ENCODE data around the gene RNF168. TPM values are rescaled to one million over a fixed set of nuclear protein-coding genes. Genes with fewer than 3 reads are reported as not detected.
A peak's percentile ranks its signal among the peaks of the same experiment; 100 is the strongest.
"Not testable (repeated sequence)": the region's sequence is repeated elsewhere in the genome, so short reads cannot be mapped to it uniquely, and the experiment has no call there.

The RNF168 gene
- total RNA-seq, 1 donor from 2014 or later = 21.3 TPM

DNA sequence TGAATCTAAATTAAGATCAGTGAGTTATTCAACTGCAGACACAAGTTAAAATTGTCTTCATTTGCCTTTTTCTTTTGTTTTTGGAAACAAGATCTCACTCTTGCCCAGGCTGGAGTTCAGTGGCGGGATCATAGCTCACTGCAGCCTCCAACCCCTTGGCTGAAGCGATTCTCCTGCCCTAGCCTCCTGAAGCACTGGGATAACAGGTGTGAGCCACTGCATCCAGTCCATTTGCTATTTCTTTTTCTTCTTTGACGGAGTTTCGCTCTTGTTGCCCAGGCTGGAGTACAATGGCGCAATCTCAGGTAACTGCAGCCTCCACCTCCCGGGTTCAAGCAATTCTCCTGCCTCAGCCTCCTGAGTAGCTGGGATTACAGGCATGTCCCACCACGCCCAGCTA, 10.3 kb downstream of the RNF168 start:
- intact Hi-C loops (cut with DNase I) = no loop called here
- ATAC-seq (ENCODE audit: poor library complexity) (no peak), DNase-seq (no peak)

- ATAC-seq (ENCODE audit: poor library complexity) = no peak
- intact Hi-C loops (cut with DNase I) = no loop called here
- no peak for DNase-seq
Measured at GRCh38 chr3:196492080-196492479, 11.5 kb downstream of the RNF168 start.

DNA sequence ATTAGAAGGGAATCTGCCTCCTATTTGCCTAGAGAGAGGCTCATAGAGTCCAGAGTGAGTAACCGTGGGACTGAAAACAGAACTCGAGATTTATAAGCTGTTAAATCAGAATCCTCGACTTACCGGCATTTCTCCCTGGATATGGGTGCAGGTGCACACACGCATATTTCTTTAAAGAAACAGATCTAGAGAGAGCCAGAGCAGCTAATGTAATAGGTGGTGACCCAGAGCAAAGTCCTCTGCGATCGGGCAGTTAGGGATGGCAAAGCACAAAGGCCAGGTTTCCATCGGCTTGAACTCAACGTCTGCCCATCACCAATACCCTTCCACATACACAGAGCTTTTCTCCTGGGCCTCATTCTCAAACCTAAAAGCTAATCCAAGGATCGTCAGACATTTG, 13.8 kb downstream of the RNF168 start:
- intact Hi-C loops (cut with DNase I) = no loop called here
- ATAC-seq (ENCODE audit: poor library complexity) = no peak
- no peak for DNase-seq

- intact Hi-C loops (cut with DNase I) = no loop called here
- DNase-seq (no peak), ATAC-seq (ENCODE audit: poor library complexity) (no peak)
Measured at GRCh38 chr3:196486263-196486662, 17.3 kb downstream of the RNF168 start.

- intact Hi-C loops (cut with DNase I) = no loop called here
- no peak for DNase-seq
- ATAC-seq (ENCODE audit: poor library complexity) = no peak
Measured at GRCh38 chr3:196477678-196478077, 25.9 kb downstream of the RNF168 start.

- intact Hi-C loops (cut with DNase I) = no loop called here
- ATAC-seq (ENCODE audit: poor library complexity) = no peak
- DNase-seq = no peak
Measured at GRCh38 chr3:196472286-196472685, 31.3 kb downstream of the RNF168 start.

GRCh38 chr3:196471551-196471950, 32.0 kb downstream of the RNF168 start:
- intact Hi-C loops (cut with DNase I) = no loop called here
- ATAC-seq (ENCODE audit: poor library complexity) (no peak), DNase-seq (no peak)

DNA sequence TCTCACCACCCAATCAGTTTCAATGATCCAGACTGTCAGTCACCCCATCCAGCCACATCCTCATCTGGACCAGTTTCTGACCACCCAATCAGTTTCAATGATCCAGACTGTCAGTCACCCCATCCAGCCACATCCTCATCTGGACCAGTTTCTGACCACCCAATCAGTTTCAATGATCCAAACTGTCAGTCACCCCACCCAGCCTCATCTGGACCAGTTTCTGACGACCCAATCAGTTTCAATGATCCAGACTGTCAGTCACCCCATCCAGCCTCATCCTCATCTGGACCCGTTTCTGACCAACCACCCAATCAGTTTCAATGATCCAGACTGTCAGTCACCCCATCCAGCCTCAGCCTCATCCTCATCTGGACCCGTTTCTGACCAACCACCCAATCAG, 33.4 kb downstream of the RNF168 start:
- ATAC-seq (ENCODE audit: poor library complexity); intact Hi-C loops (cut with DNase I); DNase-seq: not testable (repeated sequence)

GRCh38 chr3:196463804-196464203, 39.8 kb downstream of the RNF168 start:
- no peak for ATAC-seq (ENCODE audit: poor library complexity)

DNA sequence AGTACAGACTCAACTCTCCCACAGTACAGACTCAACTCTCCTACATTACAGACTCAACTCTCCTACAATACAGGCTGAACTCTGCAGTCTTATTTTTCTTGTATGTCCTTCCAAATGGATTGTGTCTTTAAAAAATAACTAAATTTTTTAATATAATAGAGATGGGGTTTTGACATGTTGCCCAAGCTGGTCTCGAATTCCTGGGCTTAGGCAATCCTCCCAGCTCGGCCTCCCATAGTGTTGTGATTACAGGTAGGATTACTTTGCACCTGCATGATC, 40.2 kb downstream of the RNF168 start:
- DNase-seq = no peak
- intact Hi-C loops (cut with DNase I) = no loop called here
- ATAC-seq (ENCODE audit: poor library complexity) = no peak

More at GRCh38 chr3:196463804-196464203, 39.8 kb downstream of the RNF168 start:
- no peak for DNase-seq
- intact Hi-C loops (cut with DNase I) = no loop called here

DNA sequence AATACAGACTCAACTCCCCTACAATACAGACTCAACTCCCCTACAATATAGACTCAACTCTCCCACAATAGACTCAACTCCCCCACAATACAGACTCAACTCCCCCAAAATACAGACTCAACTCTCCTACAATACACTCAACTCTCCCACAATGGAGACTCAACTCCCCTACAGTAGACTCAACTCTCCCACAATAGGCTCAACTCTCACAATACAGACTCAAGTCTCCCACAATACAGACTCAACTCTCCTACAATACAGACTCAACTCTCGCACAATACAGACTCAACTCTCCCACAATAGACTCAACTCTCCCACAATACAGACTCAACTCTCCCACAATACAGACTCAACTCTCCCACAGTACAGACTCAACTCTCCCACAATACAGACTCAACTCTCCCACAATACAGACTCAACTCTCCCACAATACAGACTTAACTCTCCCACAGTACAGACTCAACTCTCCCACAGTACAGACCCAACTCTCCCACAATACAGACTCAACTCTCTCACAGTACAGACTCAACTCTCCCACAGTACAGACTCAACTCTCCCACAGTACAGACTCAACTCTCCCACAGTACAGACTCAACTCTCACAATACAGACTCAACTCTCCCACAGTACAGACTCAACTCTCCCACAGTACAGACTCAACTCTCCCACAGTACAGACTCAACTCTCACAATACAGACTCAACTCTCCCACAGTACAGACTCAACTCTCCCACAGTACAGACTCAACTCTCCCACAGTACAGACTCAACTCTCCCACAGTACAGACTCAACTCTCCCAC, 40.7 kb downstream of the RNF168 start:
- ATAC-seq (ENCODE audit: poor library complexity); DNase-seq; intact Hi-C loops (cut with DNase I): not testable (repeated sequence)

- intact Hi-C loops (cut with DNase I) = no loop called here
- DNase-seq = no peak
- no peak for ATAC-seq (ENCODE audit: poor library complexity)
Measured at GRCh38 chr3:196458063-196458462, 45.5 kb downstream of the RNF168 start.

GRCh38 chr3:196457470-196457869, 46.1 kb downstream of the RNF168 start:
- DNase-seq; intact Hi-C loops (cut with DNase I); ATAC-seq (ENCODE audit: poor library complexity): not testable (repeated sequence)

DNA sequence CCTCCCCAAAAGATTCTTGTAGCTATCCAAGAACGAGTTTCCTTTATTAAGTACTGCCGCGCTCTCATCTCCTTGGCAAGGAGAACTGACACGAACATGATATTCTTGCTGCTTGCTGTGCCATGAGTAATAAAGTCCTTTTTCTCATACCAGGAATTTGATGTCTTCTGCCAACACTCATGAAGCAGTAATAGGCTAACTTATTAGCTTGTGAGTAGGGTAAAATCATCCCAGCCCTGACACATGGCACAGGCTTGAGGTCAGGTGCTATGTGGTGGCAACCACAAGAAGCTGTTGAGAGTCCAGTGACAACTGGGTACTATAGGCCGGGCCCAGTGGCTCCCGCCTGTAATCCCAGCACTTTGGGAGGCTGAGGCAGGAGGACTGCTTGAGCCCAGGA, 48.6 kb downstream of the RNF168 start:
- ATAC-seq (ENCODE audit: poor library complexity) (peak; percentile 51), DNase-seq (no peak)
- intact Hi-C loops (cut with DNase I) = no loop called here

GRCh38 chr3:196445391-196445790, 58.2 kb downstream of the RNF168 start:
- ATAC-seq (ENCODE audit: poor library complexity); intact Hi-C loops (cut with DNase I); DNase-seq: not testable (repeated sequence)

DNA sequence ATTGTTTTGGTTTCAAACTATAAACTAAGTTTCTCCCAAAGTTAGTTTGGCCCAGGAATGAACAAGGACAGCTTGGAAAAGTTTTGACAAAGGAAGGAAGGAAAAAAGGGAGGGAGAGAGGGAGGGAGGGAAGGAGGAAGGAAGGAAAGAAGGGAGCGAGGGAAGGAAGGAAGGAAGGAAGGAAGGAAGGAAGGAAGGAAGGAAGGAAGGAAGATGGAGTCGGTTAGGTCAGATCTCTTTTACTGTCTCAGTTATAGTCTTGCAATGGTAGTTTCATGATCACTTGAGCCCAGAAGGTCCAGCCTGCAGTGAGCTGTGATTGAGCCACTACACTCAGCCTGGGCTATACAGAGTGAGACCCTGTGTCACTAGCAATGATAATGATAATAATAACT, 59.1 kb downstream of the RNF168 start:
- intact Hi-C loops (cut with DNase I) = no loop called here
- no peak for ATAC-seq (ENCODE audit: poor library complexity)

GRCh38 chr3:196440696-196441095, 62.9 kb downstream of the RNF168 start:
- ATAC-seq (ENCODE audit: poor library complexity) (no peak), DNase-seq (no peak)
- intact Hi-C loops (cut with DNase I) = no loop called here

More for the DNA sequence above, 59.1 kb downstream of the RNF168 start:
- DNase-seq = no peak

- peak; percentile 67 for DNase-seq
- ATAC-seq (ENCODE audit: poor library complexity) = peak; percentile 76
- intact Hi-C loops (cut with DNase I) = no loop called here
Measured at GRCh38 chr3:196440041-196440537, 63.5 kb downstream of the RNF168 start.

GRCh38 chr3:196432137-196432879, 71.3 kb downstream of the RNF168 start, which contains the start of gene UBXN7:
TSS of gene UBXN7 (minus strand) at chr3:196432427. CDS start at chr3:196432399, 28 bp downstream.
- peak; percentile 96 for DNase-seq
- intact Hi-C loops (cut with DNase I) = no loop called here
- ATAC-seq (ENCODE audit: poor library complexity) = peak; percentile 98
